HUES48 (cell line): Measurements from ENCODE around the gene MEGF10.
"Not testable (repeated sequence)": the region's sequence is repeated elsewhere in the genome, so short reads cannot be mapped to it uniquely, and the experiment has no call there.

Experiments
- H3K27ac ChIP-seq: one replicate; pipeline ENCODE4 v1.7.0; 2013; ENCODE audit warnings: low read depth, low read length, inconsistent platforms
- H3K27me3 ChIP-seq: 2 replicates; pipeline ENCODE4 v1.6.1; 2013; ENCODE audit warnings: mild to moderate bottlenecking, low read length; ENCODE audit not compliant: control insufficient read depth, insufficient read depth
- H3K36me3 ChIP-seq: 2 replicates; pipeline ENCODE4 v1.6.1; 2013; ENCODE audit warnings: low read length; ENCODE audit not compliant: control insufficient read depth, insufficient read depth
- H3K4me1 ChIP-seq: 2 replicates; pipeline ENCODE4 v1.6.1; 2013; ENCODE audit warnings: mild to moderate bottlenecking, low read length; ENCODE audit not compliant: control insufficient read depth, insufficient read depth
- H3K4me3 ChIP-seq: 2 replicates; pipeline ENCODE4 v1.5.1; 2013; ENCODE audit warnings: mild to moderate bottlenecking, low read depth, low read length
- H3K9ac ChIP-seq: 2 replicates; pipeline ENCODE4 v1.6.1; 2013; ENCODE audit warnings: mild to moderate bottlenecking, low read depth, low read length, moderate library complexity
- H3K9me3 ChIP-seq: 2 replicates; pipeline ENCODE4 v1.6.1; 2013; ENCODE audit warnings: low read length; ENCODE audit not compliant: control insufficient read depth, insufficient read depth

The MEGF10 gene

GRCh38 chr5:127298656-127299055 lies 8.1 kb downstream of the MEGF10 start:
- no peak overlapping the region for H3K27ac ChIP-seq
- H3K4me1 ChIP-seq = peaks cover 43% of the 10 kb centered on the region
- H3K27me3 ChIP-seq = no peaks in the 10 kb centered on the region
- no peaks in the 10 kb centered on the region for H3K9me3 ChIP-seq
- H3K9ac ChIP-seq = no peak overlapping the region
- no peak overlapping the region for H3K4me3 ChIP-seq
- no peaks in the 10 kb centered on the region for H3K36me3 ChIP-seq

DNA sequence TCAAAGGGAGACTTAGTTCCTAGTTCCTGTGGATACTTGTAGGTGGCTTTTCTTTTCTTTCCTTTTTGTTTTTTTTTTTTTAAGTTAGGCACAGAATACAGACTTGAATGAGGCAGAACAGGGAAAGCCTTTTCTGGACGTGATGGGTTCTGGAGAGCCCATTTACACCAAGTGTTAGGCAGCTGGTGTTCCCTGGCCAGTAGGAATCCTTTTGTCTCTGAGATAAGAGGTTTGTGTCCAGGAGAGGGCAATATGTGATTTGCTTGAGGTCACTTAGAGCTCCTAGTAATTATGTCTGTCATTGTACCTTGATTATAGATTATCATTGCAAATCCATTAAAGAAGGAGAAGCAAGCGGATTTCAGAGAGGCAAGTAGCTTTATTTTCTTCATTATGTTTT lies 9.1 kb downstream of the MEGF10 start:
- H3K4me1 ChIP-seq = peaks cover 35% of the 10 kb centered on the region
- no peak overlapping the region for H3K4me3 ChIP-seq
- H3K9me3 ChIP-seq = no peaks in the 10 kb centered on the region
- no peak overlapping the region for H3K9ac ChIP-seq
- H3K36me3 ChIP-seq = no peaks in the 10 kb centered on the region
- H3K27me3 ChIP-seq = no peaks in the 10 kb centered on the region
- H3K27ac ChIP-seq = no peak overlapping the region

DNA sequence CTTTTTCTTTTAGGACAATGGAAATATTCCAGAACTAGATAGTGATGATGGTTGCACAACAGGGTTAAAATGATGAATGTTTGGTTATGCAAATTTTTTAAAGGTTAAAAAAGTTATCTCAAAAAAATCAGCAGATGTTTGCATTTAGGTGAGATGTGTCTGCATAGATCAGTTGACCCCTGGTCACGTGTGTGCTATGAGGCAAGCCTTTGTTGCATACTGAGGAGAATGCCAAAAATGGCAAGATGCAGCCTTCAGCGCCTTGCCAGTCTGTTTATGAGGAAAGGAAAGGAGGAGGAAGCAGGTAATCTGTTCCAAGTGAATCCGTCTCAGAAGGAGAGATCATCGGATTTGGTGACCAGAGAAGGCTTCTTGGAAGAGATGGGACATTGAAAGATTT lies 11.9 kb downstream of the MEGF10 start:
- no peaks in the 10 kb centered on the region for H3K27me3 ChIP-seq
- no peak overlapping the region for H3K9ac ChIP-seq
- no peaks in the 10 kb centered on the region for H3K9me3 ChIP-seq
- peaks cover 50% of the 10 kb centered on the region for H3K4me1 ChIP-seq
- no peak overlapping the region for H3K4me3 ChIP-seq
- no peak overlapping the region for H3K27ac ChIP-seq
- no peaks in the 10 kb centered on the region for H3K36me3 ChIP-seq

DNA sequence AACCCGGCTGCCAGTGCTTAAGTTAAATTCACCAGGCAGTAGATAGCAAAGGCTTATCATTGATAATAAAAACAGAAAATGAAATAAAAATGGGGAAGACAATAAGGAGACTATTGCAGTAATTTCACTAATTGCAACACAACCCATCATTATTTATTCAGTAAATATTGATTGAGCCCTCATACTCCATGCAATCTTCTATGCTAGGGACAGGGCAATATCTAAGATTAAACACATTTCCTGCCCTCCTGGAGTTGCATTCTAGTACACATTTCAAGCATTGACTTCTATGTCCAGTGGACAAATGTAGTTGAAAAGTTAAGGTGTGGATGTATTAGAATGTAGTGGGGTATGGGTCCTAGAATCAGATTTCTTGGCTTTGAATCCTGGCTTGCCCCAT lies 12.8 kb downstream of the MEGF10 start:
- H3K27ac ChIP-seq = no peak overlapping the region
- peaks cover 45% of the 10 kb centered on the region for H3K4me1 ChIP-seq
- H3K36me3 ChIP-seq = no peaks in the 10 kb centered on the region
- H3K4me3 ChIP-seq = no peak overlapping the region
- no peaks in the 10 kb centered on the region for H3K9me3 ChIP-seq
- H3K27me3 ChIP-seq = no peaks in the 10 kb centered on the region
- no peak overlapping the region for H3K9ac ChIP-seq

- Histone ChIP-seq H3K4me3 (no peak overlapping the region), H3K36me3 (no peaks in the 10 kb centered on the region), H3K27ac (no peak overlapping the region), H3K27me3 (no peaks in the 10 kb centered on the region), H3K4me1 (peaks cover 37% of the 10 kb centered on the region), H3K9me3 (no peaks in the 10 kb centered on the region), H3K9ac (no peak overlapping the region)
Measured at GRCh38 chr5:127305493-127305892, 14.9 kb downstream of the MEGF10 start.

DNA sequence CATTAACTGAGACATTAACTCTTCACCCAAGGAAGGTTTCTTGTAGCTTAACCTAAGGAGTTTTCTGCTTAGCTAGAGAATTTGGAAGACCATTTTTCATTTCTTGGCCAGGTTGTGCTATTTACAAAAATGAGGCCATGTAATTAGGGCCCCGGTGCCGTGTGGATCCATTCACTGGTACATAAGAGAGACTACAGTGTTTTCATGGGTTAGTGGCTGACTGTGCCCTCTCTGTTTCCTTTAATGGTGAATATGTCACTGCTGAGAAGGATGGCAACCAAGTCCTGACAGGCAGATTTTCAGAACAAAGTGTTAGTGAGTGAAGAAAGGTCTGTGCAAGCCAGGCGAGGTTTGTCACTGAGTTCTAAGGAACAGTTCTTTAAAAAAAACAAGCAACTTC lies 15.4 kb downstream of the MEGF10 start:
- peaks cover 41% of the 10 kb centered on the region for H3K4me1 ChIP-seq
- H3K36me3 ChIP-seq = no peaks in the 10 kb centered on the region
- no peak overlapping the region for H3K9ac ChIP-seq
- no peak overlapping the region for H3K4me3 ChIP-seq
- H3K27ac ChIP-seq = no peak overlapping the region
- H3K27me3 ChIP-seq = no peaks in the 10 kb centered on the region
- no peaks in the 10 kb centered on the region for H3K9me3 ChIP-seq

GRCh38 chr5:127306647-127307046 lies 16.1 kb downstream of the MEGF10 start:
- Histone ChIP-seq H3K9me3 (no peaks in the 10 kb centered on the region), H3K27ac (peak overlapping the region; percentile 89), H3K27me3 (no peaks in the 10 kb centered on the region), H3K36me3 (no peaks in the 10 kb centered on the region), H3K4me3 (no peak overlapping the region), H3K9ac (no peak overlapping the region), H3K4me1 (peaks cover 47% of the 10 kb centered on the region)

- Histone ChIP-seq H3K27ac (peak overlapping the region; percentile 89), H3K9me3 (no peaks in the 10 kb centered on the region), H3K36me3 (no peaks in the 10 kb centered on the region), H3K27me3 (no peaks in the 10 kb centered on the region), H3K9ac (peak overlapping the region; percentile 32), H3K4me1 (peaks cover 53% of the 10 kb centered on the region), H3K4me3 (0 out of 2 replicates have a peak overlapping the region, but pooled peaks have one; percentile 16)
Measured at GRCh38 chr5:127307868-127308267, 17.3 kb downstream of the MEGF10 start.

- H3K27me3 ChIP-seq, H3K9ac ChIP-seq, H3K9me3 ChIP-seq, H3K36me3 ChIP-seq, H3K4me3 ChIP-seq: not testable (repeated sequence)
- H3K4me1 ChIP-seq = peaks cover 53% of the 10 kb centered on the region
- H3K27ac ChIP-seq = peak overlapping the region; percentile 89
Measured at GRCh38 chr5:127308325-127308724, 17.7 kb downstream of the MEGF10 start.

GRCh38 chr5:127308945-127309344 lies 18.3 kb downstream of the MEGF10 start:
- Histone ChIP-seq H3K27ac (no peak overlapping the region), H3K9ac (no peak overlapping the region), H3K4me3 (no peak overlapping the region), H3K9me3 (no peaks in the 10 kb centered on the region), H3K27me3 (no peaks in the 10 kb centered on the region), H3K36me3 (no peaks in the 10 kb centered on the region), H3K4me1 (peaks cover 54% of the 10 kb centered on the region)

GRCh38 chr5:127311349-127311748 lies 20.8 kb downstream of the MEGF10 start:
- Histone ChIP-seq H3K27ac (no peak overlapping the region), H3K9ac (no peak overlapping the region), H3K4me1 (peaks cover 46% of the 10 kb centered on the region), H3K9me3 (no peaks in the 10 kb centered on the region), H3K36me3 (no peaks in the 10 kb centered on the region), H3K4me3 (no peak overlapping the region), H3K27me3 (no peaks in the 10 kb centered on the region)
